Gastroesophageal sphincter (tissue), 3 donors: ENCODE measurements around the gene ZBTB17.

Experiments
- CTCF ChIP-seq, 4 experiments: fragments of 200-600 bp in 2 of 4; fragments of 450-650 bp in 2 of 4; sonication (generic) in 1 of 4; IDR thresholded peaks; one replicate each; pipeline ENCODE4 v1.5.1; 2017 to 2019; ENCODE audit warnings: antibody characterized with exemption in 4 of 4, mild to moderate bottlenecking in 2 of 4, moderate library complexity in 2 of 4
- POLR2AphosphoS5 ChIP-seq: sonication (generic); formaldehyde crosslinking; IDR thresholded peaks from one replicate; pipeline ENCODE4 v1.6.1; 2017; ENCODE audit warnings: antibody characterized with exemption

- no peak for TF ChIP-seq CTCF (IDR thresholded peaks at IDR 0.05)
- no peak for TF ChIP-seq POLR2AphosphoS5
Measured at GRCh38 chr1:15934211-15935055, 41.5 kb downstream of the ZBTB17 start.
